ENCODE measurements around the gene ADORA1. TPM values are rescaled to one million over a fixed set of nuclear protein-coding genes. Genes with fewer than 3 reads are reported as not detected.

Gene ADORA1
- total RNA-seq, 1 experiment from 2014 or later = 5.7 TPM

- Histone ChIP-seq H3K4me3 (ENCODE audit: insufficient read depth, low read depth, low read length) (no peak overlapping the region), H3K27me3 (ENCODE audit: control insufficient read depth, insufficient read depth, low read length) (no peaks in the 10 kb centered on the region; the same call in 1 of the 2 replicates), H3K36me3 (replicated peaks; ENCODE audit: control insufficient read depth, insufficient read depth, low read length) (no peaks in the 10 kb centered on the region)
- DNase-seq = no peak
These were observed 38.4 kb upstream of the ADORA1 start for GRCh38 chr1:203089001-203089650.

DNA sequence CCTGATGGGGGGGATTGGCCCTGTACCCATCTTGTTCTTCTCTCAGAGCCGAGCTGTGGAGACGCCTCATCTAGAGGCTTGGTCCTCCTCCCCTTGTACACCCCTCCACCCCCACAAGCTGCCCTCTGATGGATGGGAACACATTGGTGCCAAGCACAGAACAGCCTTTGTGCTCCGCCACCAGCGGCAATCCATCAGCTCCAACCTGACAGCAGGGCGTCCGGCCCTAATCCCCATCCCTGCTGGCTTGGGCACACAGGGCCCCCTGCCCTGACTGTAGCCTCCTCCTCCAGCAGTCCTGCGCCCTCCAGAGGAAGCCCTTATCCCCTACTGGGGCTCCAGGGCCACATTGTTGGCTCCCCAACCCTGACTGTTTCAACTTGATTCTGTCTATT lies 37.9 kb upstream of the ADORA1 start:
- Histone ChIP-seq H3K27me3 (ENCODE audit: control insufficient read depth, insufficient read depth, low read length) (no peaks in the 10 kb centered on the region; the same call in 1 of the 2 replicates), H3K36me3 (replicated peaks; ENCODE audit: control insufficient read depth, insufficient read depth, low read length) (no peaks in the 10 kb centered on the region), H3K4me3 (ENCODE audit: insufficient read depth, low read depth, low read length) (no peak overlapping the region)
- peak; percentile 62 for DNase-seq

DNA sequence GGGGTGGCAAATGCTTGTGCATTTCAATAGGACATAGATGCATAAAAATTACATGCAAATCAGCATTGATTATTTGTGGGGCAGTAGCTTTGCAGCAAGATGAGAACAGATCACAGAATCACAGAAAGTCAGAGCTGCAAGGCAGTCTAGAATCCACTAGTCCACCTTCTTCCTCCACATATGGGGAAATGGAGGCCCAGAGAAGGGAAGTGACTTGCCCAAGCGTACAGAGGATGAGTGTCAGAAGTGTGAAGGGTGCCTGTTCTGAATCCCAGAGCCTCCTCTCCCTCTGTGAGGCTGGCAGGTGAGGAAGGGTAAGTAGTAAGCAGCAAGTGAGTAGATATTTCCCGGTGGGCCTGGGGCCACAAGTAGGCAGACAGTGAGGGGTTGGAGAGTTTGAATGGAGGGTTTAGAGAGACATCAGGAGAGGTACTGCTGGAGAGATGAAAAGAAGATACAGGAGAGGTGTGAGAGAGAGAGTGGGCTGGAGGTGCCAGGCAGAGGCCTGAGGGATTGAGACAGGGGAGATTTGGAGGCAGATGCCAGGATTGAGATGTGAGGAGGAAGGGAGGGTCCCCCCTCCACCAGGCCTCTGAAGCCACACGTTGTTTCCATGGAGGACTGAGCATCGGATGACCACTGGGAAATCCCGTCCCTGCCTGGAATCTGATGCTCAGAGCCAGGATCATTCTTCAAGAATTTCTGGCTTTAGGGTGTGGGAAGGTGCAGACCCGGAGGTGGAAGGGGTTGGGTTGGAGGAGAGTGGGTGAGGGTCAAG lies 36.9 kb upstream of the ADORA1 start:
- peak; percentile 11 for DNase-seq
- Histone ChIP-seq H3K36me3 (replicated peaks; ENCODE audit: control insufficient read depth, insufficient read depth, low read length) (no peaks in the 10 kb centered on the region), H3K4me3 (ENCODE audit: insufficient read depth, low read depth, low read length) (no peak overlapping the region), H3K27me3 (ENCODE audit: control insufficient read depth, insufficient read depth, low read length) (no peaks in the 10 kb centered on the region; the same call in 1 of the 2 replicates)

DNA sequence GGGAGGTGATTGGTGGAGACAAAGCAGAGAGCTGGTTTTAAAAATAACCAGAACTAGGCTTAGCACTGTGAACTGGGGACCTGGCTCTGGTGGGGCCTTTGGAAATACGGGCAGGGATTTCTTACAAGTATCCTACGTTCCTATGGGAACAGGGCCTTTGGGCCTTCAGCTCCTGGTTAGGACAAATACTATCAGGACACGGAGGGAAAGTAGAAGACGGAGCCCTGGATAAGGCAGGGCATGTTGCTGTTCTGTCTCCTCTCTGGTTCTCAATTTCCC lies 36.4 kb upstream of the ADORA1 start:
- H3K4me3 ChIP-seq (ENCODE audit: insufficient read depth, low read depth, low read length) = no peak overlapping the region
- H3K36me3 ChIP-seq (replicated peaks; ENCODE audit: control insufficient read depth, insufficient read depth, low read length) = no peaks in the 10 kb centered on the region
- no peaks in the 10 kb centered on the region; the same call in 1 of the 2 replicates for H3K27me3 ChIP-seq (ENCODE audit: control insufficient read depth, insufficient read depth, low read length)
- no peak for DNase-seq

DNA sequence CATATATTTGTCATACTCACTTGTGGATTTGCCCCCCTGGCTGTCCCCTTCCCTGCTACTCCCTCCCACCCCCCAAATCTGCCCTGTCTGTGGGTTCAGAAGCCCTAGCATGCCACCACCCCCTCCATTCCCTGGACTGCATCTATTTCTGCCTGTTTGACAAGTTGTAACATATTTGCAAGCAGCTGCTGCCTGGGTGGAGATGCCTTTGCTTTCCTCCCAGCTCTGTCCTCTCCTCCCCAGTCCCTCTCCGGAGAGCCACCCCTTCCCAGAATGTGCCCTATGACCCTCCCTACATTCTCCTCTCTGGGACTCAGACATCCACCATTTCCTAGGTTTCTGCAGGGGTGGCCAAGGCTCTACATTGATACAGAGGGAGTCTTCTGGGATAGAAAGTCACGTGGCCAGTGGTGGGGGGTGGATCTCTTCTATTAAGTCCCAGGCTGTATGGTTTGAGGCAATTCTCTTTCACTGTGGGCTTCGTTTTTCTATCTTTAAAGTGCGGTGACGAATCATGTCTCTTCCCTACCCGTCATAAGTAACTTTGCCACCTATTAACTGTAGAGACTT lies 35.7 kb upstream of the ADORA1 start:
- Histone ChIP-seq H3K27me3 (ENCODE audit: control insufficient read depth, insufficient read depth, low read length) (no peaks in the 10 kb centered on the region; the same call in 1 of the 2 replicates), H3K4me3 (ENCODE audit: insufficient read depth, low read depth, low read length) (no peak overlapping the region), H3K36me3 (replicated peaks; ENCODE audit: control insufficient read depth, insufficient read depth, low read length) (no peaks in the 10 kb centered on the region)
- DNase-seq = peak; percentile 10

GRCh38 chr1:203093754-203094410 lies 33.6 kb upstream of the ADORA1 start:
- Histone ChIP-seq H3K4me3 (ENCODE audit: insufficient read depth, low read depth, low read length) (no peak overlapping the region), H3K36me3 (replicated peaks; ENCODE audit: control insufficient read depth, insufficient read depth, low read length) (no peaks in the 10 kb centered on the region), H3K27me3 (ENCODE audit: control insufficient read depth, insufficient read depth, low read length) (no peaks in the 10 kb centered on the region; the same call in 1 of the 2 replicates)
- DNase-seq = no peak

DNA sequence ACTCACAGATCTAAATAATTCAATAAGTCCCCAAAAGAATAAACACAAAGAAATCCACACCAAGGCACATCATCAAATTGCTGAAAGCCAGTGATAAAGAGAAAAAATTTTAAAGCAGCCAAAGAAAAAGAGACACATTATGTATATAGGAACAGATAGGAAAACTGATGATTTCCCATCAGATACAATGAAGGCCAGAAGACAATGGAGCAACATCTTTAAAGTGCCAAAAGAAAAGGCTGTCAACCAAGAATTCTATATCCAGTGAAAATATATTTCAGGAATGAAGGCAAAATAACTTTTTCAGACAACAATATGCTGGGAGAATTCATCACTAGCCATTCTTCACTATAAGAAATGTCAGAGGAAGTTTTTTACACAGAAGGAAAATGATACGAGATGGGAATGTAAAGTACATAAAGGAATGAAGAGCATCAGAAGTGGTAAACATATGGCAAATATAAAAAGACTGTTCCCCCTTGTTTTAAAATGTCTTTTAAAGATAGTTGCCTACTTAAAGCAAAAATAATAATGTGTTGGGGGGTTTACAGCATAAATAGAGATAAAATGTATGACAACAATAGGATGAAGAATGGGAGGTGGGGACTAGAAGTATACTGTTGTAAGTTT lies 32.4 kb upstream of the ADORA1 start:
- H3K27me3 ChIP-seq (ENCODE audit: control insufficient read depth, insufficient read depth, low read length) = no peaks in the 10 kb centered on the region; the same call in 1 of the 2 replicates

DNA sequence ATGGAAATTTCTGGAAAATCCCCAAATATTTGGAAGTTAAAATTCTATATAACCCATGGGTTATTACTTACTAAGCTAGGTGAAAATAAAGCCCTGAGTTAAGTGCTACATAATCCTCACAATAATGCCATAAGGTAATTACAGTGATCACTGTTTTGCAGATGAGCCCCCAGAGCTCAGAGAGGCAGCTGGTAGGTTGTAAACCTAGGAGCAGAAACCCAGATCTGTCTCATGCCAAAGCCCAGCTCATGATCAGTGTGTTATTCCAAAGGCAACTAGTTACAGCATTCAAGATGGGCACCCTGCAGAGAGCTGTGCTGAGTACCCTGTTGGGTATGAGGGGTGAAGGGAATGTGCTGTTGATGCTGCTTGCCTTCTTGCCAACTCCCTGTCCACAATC lies 31.0 kb upstream of the ADORA1 start:
- no peaks in the 10 kb centered on the region for H3K36me3 ChIP-seq (replicated peaks; ENCODE audit: control insufficient read depth, insufficient read depth, low read length)
- H3K4me3 ChIP-seq (ENCODE audit: insufficient read depth, low read depth, low read length) = no peak overlapping the region
- H3K27me3 ChIP-seq (ENCODE audit: control insufficient read depth, insufficient read depth, low read length) = no peaks in the 10 kb centered on the region; the same call in 1 of the 2 replicates
- no peak for DNase-seq

More for the DNA sequence above, 32.4 kb upstream of the ADORA1 start:
- H3K36me3 ChIP-seq (replicated peaks; ENCODE audit: control insufficient read depth, insufficient read depth, low read length) = no peaks in the 10 kb centered on the region
- no peak for DNase-seq
- H3K4me3 ChIP-seq (ENCODE audit: insufficient read depth, low read depth, low read length) = no peak overlapping the region

- Histone ChIP-seq H3K36me3 (replicated peaks; ENCODE audit: control insufficient read depth, insufficient read depth, low read length) (no peaks in the 10 kb centered on the region), H3K4me3 (ENCODE audit: insufficient read depth, low read depth, low read length) (no peak overlapping the region), H3K27me3 (ENCODE audit: control insufficient read depth, insufficient read depth, low read length) (no peaks in the 10 kb centered on the region; the same call in 1 of the 2 replicates)
- DNase-seq = no peak
These were observed 30.5 kb upstream of the ADORA1 start for GRCh38 chr1:203097001-203097400.

GRCh38 chr1:203098445-203098844 lies 29.1 kb upstream of the ADORA1 start:
- no peaks in the 10 kb centered on the region for H3K27me3 ChIP-seq (ENCODE audit: control insufficient read depth, insufficient read depth, low read length)
- DNase-seq = no peak
- no peaks in the 10 kb centered on the region for H3K36me3 ChIP-seq (replicated peaks; ENCODE audit: control insufficient read depth, insufficient read depth, low read length)
- H3K4me3 ChIP-seq (ENCODE audit: insufficient read depth, low read depth, low read length) = no peak overlapping the region

GRCh38 chr1:203098914-203099520 lies 28.5 kb upstream of the ADORA1 start:
- Histone ChIP-seq H3K36me3 (replicated peaks; ENCODE audit: control insufficient read depth, insufficient read depth, low read length) (no peaks in the 10 kb centered on the region), H3K27me3 (ENCODE audit: control insufficient read depth, insufficient read depth, low read length) (no peaks in the 10 kb centered on the region), H3K4me3 (ENCODE audit: insufficient read depth, low read depth, low read length) (no peak overlapping the region)
- DNase-seq = no peak

DNA sequence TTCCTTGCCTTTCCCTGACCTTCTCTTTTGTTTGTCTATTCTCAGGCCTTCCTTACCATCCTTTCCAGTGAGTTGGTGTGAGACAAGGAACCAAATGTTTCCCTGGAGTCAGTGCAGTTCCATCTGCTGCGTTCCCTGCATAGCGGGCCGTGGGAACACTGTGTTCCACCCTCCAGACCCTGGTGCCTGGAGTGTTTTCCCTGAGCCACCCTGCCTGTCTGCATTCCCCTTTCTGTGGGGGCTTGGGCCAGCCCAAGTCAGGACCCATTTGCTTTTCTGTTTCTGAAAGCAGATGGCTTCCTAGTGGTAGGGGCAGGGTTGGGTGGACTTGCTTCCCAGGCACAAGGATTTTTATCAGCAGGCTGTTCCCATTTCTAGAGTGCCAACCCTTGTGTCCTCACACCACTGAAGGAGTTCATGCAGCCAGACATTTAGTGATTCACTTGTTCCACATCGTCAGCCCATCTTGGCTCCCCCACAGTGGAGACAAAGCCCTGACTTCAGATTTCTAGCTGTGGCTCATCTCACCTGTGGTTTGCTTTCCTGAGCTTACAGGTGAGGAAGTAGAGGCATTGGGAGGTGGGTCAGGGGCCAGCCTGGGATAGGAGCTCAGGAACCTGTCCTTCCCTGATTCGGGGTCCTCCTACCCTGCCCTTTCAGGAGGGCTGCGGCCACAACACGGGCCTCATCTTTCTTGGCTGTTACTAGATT lies 27.6 kb upstream of the ADORA1 start:
- DNase-seq = no peak
- H3K27me3 ChIP-seq (ENCODE audit: control insufficient read depth, insufficient read depth, low read length) = no peaks in the 10 kb centered on the region
- no peak overlapping the region for H3K4me3 ChIP-seq (ENCODE audit: insufficient read depth, low read depth, low read length)
- no peaks in the 10 kb centered on the region for H3K36me3 ChIP-seq (replicated peaks; ENCODE audit: control insufficient read depth, insufficient read depth, low read length)

- Histone ChIP-seq H3K27me3 (ENCODE audit: control insufficient read depth, insufficient read depth, low read length) (no peaks in the 10 kb centered on the region), H3K4me3 (ENCODE audit: insufficient read depth, low read depth, low read length) (no peak overlapping the region), H3K36me3 (replicated peaks; ENCODE audit: control insufficient read depth, insufficient read depth, low read length) (no peaks in the 10 kb centered on the region)
- DNase-seq = no peak
These were observed 27.0 kb upstream of the ADORA1 start for GRCh38 chr1:203100516-203100869.

Measured in H7 (cell line).